ENCODE measurements around the gene DCANP1.

Gene DCANP1

GRCh38 chr5:135397084-135397483, 50.1 kb downstream of the DCANP1 start:
- no peak for DNase-seq
- in situ Hi-C loops (cut with MboI; ENCODE audit: low pct_unique_long_range_greater_than_20kb, low sequenced_read_pairs): no loop called here

GRCh38 chr5:135396459-135397055, 50.6 kb downstream of the DCANP1 start:
- in situ Hi-C loops (cut with MboI; ENCODE audit: low pct_unique_long_range_greater_than_20kb, low sequenced_read_pairs): no loop called here
- no peak for DNase-seq

GRCh38 chr5:135395866-135396265, 51.3 kb downstream of the DCANP1 start:
- in situ Hi-C loops (cut with MboI; ENCODE audit: low pct_unique_long_range_greater_than_20kb, low sequenced_read_pairs): no loop called here
- DNase-seq: no peak

DNA sequence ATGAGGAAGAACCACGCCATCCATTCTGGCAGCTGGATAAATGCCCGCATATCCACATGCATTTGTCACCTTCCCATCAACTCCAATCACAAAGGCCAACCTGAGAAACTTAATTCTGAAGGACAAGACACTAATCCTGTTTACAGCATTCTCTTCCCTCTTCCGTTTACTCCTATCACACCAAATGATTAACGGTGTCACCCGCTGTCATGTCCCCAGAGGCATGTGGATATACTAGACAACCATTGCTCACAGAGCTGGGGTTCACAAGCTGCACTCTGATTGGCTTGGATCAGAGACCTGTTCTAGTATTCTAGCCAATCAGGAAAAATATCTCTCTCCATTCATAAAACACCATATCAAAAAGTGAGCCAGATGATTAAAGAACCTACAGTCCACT, 51.7 kb downstream of the DCANP1 start:
- in situ Hi-C loops (cut with MboI; ENCODE audit: low pct_unique_long_range_greater_than_20kb, low sequenced_read_pairs): no loop called here
- no peak for DNase-seq
